Kidney glomerular epithelial cell (primary cell): ENCODE results near the gene BRCA2.
A peak's percentile ranks its signal among the peaks of the same experiment; 100 is the strongest.

Source experiments
- DNase-seq: peaks from one replicate; lab custom pipeline; 2025; lab: John Stamatoyannopoulos, UW

BRCA2 gene

DNA sequence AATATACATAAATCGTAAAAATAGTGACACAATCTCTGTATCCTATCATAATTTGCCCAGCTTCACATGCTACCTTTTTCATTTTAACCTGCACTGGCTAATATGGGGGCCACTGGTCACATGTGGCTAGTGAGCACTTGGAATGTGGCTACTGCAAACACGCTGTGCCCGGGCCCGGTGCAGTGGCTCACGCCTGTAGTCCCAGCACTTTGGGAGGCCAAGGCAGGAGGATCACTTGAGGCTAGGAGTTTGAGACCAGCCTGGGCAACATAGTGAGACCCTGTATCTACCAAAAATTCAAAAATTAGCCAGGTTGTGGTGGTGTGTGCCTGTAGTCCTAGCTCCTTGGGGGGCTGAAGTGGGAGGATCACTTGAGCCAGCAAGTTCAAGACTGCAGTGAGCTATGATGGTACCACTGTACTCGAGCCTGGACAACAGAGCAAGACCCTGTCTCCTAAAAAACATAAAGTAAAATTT is 114.2 kb downstream of the BRCA2 start:
- DNase-seq: no peak

DNA sequence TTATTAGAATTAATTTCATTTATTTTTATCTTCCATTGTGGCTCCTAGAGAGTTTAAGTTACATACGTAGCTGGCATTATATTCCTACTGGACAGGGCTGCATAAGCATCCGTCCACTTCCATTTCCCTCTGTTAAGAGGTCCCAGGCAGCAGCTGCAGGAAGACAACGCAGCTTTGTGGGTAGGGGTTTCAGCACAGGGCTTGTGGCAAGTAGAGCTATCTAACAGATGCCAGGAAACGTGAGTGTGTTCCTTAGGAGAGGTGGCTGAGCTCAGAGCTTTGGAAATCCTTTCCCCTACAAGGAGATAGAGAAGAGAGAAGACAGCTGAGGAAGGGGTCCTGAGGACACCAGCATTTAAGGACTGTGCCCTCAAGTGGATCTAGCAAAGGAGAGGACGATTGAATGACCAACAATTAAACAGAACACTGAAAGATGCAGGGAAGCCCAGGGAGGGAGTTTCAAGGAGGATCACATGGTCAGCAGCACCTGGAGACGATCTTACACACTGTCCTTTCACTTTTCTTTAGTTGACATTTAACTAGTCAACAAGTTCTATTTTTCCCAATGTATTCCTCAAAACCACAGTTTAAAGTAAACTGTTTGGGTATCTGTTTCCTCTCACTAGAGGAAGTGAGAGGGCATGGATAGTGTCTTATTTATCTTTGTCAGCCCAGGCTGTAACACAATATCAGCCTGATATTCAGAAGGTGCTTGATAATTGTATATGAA is 114.9 kb downstream of the BRCA2 start:
- no peak for DNase-seq

GRCh38 chr13:32431361-32431760 is 116.1 kb downstream of the BRCA2 start:
- no peak for DNase-seq

- DNase-seq: no peak
These were observed 117.5 kb downstream of the BRCA2 start for GRCh38 chr13:32432856-32433255.

DNA sequence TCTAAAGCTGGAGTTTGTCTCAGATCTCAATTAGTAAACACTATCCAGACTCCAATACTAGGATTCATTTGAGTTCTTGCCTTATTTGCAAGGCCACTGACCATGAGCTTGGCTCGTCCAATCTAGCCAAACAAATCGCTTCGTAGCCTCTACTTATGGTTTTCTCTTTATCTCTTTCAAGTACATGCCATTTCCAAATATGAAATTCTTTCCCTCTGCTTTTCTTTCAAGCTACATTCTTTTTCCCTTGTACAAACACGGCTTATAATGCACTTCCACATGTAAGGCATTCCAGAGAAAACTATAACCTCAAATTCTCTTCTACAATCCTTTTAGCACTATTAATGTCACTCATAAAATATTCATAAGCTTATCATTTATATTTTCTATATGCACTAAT is 123.6 kb downstream of the BRCA2 start:
- DNase-seq: no peak

GRCh38 chr13:32443111-32443510 is 127.8 kb downstream of the BRCA2 start:
- peak; percentile 4 for DNase-seq

DNA sequence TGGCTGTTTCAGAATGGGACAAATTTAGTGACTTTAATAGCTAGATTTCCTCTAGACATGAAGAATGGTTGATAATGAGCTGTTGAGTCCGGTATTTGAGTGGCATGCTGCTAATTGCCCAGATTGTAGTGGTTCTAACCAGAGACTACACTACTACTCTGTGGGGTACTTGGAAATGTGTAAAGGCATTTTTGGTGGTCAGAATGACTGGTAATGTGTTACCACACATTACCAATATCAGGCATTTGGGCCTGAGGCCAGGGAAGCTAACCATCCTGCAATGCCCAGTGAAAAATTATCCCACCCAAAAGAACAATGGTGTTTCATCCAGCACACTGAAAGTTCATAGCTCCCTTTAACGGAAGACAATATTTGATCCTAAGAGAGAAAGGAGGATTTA is 130.2 kb downstream of the BRCA2 start:
- DNase-seq: no peak

DNA sequence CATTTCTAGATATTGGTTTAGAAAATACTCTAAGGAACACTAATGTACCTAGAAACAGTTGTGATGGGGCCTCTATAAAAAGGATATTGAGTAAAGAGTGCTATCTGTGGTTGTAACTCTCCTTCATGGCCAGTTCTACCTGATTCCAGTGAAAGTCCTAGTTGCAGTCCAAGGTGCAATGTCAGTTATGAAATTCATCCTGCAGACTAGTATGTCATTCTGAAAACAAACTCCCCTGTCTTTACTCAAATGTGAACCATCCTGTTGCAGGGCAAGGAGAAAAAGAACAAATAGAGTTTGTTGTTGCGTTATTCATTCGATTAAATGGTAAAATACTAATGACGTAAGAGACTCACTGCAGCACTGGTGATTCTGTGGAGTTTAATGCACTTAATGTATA is 130.9 kb downstream of the BRCA2 start:
- DNase-seq: no peak

DNA sequence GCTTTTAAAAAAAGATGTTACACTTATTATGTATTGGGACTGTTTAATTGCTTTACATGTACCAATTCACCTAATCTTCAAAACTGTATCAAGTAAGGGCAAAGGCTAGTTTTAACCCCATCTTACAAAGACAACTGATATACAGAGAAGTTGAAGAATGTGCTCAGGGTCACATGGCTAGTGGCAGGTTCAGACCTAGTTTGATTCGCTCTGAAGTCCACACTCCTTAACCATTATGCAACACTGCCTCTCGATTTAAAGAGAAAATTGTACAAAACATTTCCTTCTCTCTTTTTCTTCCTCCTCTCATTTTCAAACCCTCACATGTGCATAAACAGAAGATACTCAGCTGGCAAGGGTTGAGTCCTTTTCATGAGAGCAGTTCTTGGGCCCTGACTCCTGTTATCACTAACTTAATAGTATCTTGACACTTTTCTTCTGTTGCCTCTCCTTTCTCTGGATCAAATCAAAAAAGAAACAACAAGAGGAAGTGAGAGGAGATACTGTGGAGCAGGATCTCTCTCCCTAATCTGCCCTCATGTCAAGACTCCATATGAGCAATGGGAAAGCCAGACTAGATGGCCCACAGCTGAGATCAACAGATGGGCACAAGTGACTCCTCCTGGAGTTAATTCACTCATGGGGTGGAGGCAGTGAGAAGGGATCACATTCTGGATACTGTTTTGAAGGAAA is 131.6 kb downstream of the BRCA2 start:
- DNase-seq: no peak

DNA sequence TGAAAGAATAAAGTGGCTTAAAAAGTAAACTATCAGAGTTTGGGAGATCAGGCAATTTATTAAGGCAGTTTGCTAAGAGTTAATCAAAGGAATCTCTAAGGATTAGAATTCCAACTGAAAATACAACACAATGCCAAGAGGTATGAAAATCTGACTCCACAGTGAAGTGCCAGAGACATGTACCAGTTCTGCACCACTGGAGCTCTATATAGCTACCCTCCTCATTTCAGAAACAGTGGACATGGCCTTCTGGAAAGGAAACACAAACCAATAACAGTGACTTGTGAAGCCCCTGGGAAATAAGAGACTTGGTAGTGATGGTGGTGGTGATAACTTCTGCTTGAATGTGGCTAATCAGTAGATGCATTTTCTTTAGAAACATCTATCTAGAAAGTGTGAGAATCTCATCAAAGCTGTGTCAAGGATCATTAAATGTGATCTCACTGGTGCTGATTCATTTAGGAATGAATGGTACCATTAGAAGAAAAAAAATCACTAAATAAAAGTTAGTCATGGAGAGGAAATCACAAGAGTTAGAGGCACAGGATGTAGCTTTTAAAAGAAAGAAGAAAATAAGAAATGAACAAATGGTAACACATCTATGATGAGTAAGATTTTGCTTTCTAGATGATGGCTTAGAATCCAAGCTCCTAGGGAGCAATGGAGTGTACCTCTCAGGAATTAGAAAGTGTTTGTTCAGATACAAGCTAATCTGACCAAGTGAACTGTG is 132.8 kb downstream of the BRCA2 start:
- peak; percentile 87 for DNase-seq

DNA sequence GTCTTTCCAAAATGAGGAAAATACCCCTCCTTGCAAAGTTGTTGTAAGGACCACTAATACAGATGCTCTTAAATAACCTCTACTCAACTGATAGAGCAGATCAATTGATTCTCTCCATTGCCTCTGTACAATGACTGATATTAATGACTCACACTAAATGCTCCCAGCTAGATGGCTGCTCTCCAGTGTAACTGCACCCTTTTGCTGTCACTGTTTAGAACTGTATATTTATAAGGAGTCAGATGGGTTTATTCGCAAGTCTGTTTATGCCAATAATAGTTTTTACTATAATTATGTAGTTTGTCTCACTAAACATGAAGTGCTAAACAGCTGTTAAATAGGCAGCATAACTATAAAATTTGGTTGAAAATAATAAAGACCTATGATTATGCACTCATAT is 133.7 kb downstream of the BRCA2 start:
- DNase-seq: no peak
